Immature natural killer cell (primary cell): ENCODE measurements around the gene TDRKH. TPM values are rescaled to one million over a fixed set of nuclear protein-coding genes. Genes with fewer than 3 reads are reported as not detected.
"Not testable (repeated sequence)": the region's sequence is repeated elsewhere in the genome, so short reads cannot be mapped to it uniquely, and the experiment has no call there.

Source experiments
- DNase-seq, 3 donors: peaks; one replicate each; pipeline ENCODE4 v3.0.0; 2022; ENCODE audit warnings: mixed read lengths in 1 of 3
- H3K27ac Mint-ChIP-seq, 6 donors: one replicate each; pipeline ENCODE4 v1.8.0; 2020; ENCODE audit warnings: mixed read lengths in 6 of 6, mild to moderate bottlenecking in 5 of 6, inconsistent platforms in 4 of 6, moderate library complexity in 3 of 6
- H3K27me3 Mint-ChIP-seq, 3 donors: one replicate each; pipeline ENCODE4 v1.8.0; 2020 to 2021; ENCODE audit warnings: low read depth in 3 of 3, mild to moderate bottlenecking in 3 of 3, mixed read lengths in 3 of 3, moderate library complexity in 3 of 3, inconsistent platforms in 1 of 3
- H3K36me3 Mint-ChIP-seq, 3 donors: one replicate each; pipeline ENCODE4 v1.8.0; 2020; ENCODE audit warnings: mixed read lengths in 3 of 3, inconsistent platforms in 2 of 3, mild to moderate bottlenecking in 2 of 3
- H3K4me1 Mint-ChIP-seq, 2 donors: one replicate each; pipeline ENCODE4 v1.8.0; 2020; ENCODE audit warnings: inconsistent platforms in 2 of 2, mild to moderate bottlenecking in 2 of 2, mixed read lengths in 2 of 2, moderate library complexity in 1 of 2
- H3K4me3 Mint-ChIP-seq, 5 donors: one replicate each; pipeline ENCODE4 v1.8.0; 2020; ENCODE audit warnings: mild to moderate bottlenecking in 5 of 5, mixed read lengths in 5 of 5, inconsistent platforms in 3 of 5, moderate library complexity in 3 of 5
- H3K9me3 Mint-ChIP-seq, 6 donors: one replicate each; pipeline ENCODE4 v1.8.0; 2020; ENCODE audit warnings: mild to moderate bottlenecking in 6 of 6, mixed read lengths in 6 of 6, inconsistent platforms in 4 of 6, moderate library complexity in 3 of 6
- polyA plus RNA-seq, 3 donors: library from polyadenylated mRNA; unstranded; fragments of 300-500 nt; fragmentation: Illumina TruSeq; gene quantifications; one replicate each; pipeline ENCODE4 v1.2.3, GENCODE V29; 2021

Gene TDRKH
- polyA plus RNA-seq, 3 donors from 2014 or later = 12.0 to 16.1 (median 16.0) TPM

- H3K9me3 Mint-ChIP-seq = no peaks in the 10 kb centered on the region
- H3K36me3 Mint-ChIP-seq = peaks cover 30 to 49% (median 32%) of the 10 kb centered on the region in 3 donors
- no peak for DNase-seq
- H3K4me1 Mint-ChIP-seq = no peaks in the 10 kb centered on the region
- peaks cover 0 to 3% (median 0%) of the 10 kb centered on the region in 3 donors for H3K27me3 Mint-ChIP-seq
- no peak overlapping the region for H3K27ac Mint-ChIP-seq
- no peak overlapping the region for H3K4me3 Mint-ChIP-seq
Observed at GRCh38 chr1:151779852-151780251, 10.4 kb downstream of the TDRKH start.

- H3K4me3 Mint-ChIP-seq = no peak overlapping the region
- H3K9me3 Mint-ChIP-seq = no peaks in the 10 kb centered on the region
- H3K27me3 Mint-ChIP-seq = peaks cover 0 to 5% (median 0%) of the 10 kb centered on the region in 3 donors
- H3K36me3 Mint-ChIP-seq = peaks cover 40 to 59% (median 40%) of the 10 kb centered on the region in 3 donors
- H3K27ac Mint-ChIP-seq = no peak overlapping the region
- no peaks in the 10 kb centered on the region for H3K4me1 Mint-ChIP-seq
- DNase-seq = no peak
Observed at GRCh38 chr1:151777317-151777716, 13.0 kb downstream of the TDRKH start.

- DNase-seq = no peak
- Mint-ChIP-seq H3K9me3 (no peaks in the 10 kb centered on the region), H3K4me1 (no peaks in the 10 kb centered on the region), H3K4me3 (no peak overlapping the region), H3K36me3 (peaks cover 40 to 55% (median 40%) of the 10 kb centered on the region in 3 donors), H3K27me3 (peaks cover 0 to 5% (median 0%) of the 10 kb centered on the region in 3 donors), H3K27ac (no peak overlapping the region)
Observed at GRCh38 chr1:151776665-151777062, 13.6 kb downstream of the TDRKH start.

DNA sequence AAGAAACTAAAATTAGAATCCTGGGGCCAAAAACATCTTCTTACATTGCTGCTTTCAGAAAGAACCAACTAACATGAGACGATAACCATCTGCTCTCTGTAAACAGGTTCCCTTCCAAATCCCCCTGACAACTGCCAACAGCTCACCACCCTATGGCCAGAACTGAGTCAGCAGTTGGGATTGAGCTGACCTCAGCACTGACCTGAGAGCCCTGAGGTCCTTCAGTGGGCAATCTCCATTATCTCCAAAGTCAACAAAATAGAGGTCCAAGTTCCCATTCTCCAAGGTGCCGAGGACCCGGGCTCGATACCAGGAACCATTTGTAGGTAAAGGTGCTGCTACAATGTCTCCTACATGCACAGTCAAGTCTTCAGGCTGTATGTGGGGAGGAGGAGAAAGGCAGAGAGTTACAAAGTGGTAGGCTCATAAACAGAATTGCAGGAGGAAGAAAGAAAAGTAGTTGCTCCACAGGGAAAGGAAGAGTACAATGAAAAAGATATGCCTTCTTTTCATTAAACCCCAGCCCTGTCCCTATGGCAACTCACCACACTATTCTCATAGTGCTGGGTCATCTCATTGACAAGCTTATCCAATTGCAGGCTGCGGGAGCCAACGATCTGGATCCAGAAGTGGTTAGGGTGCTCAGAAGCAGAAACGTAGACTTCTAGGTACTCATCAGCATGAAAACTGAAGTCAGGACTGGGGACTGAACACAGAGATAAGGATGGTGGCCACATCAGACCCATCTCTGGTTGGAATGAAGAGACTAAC lies 14.2 kb downstream of the TDRKH start:
- Mint-ChIP-seq H3K9me3 (no peaks in the 10 kb centered on the region), H3K27me3 (peaks cover 0 to 2% (median 0%) of the 10 kb centered on the region in 3 donors), H3K27ac (no peak overlapping the region), H3K4me3 (no peak overlapping the region), H3K4me1 (no peaks in the 10 kb centered on the region), H3K36me3 (peaks cover 36 to 50% (median 36%) of the 10 kb centered on the region in 3 donors)
- DNase-seq = no peak

DNA sequence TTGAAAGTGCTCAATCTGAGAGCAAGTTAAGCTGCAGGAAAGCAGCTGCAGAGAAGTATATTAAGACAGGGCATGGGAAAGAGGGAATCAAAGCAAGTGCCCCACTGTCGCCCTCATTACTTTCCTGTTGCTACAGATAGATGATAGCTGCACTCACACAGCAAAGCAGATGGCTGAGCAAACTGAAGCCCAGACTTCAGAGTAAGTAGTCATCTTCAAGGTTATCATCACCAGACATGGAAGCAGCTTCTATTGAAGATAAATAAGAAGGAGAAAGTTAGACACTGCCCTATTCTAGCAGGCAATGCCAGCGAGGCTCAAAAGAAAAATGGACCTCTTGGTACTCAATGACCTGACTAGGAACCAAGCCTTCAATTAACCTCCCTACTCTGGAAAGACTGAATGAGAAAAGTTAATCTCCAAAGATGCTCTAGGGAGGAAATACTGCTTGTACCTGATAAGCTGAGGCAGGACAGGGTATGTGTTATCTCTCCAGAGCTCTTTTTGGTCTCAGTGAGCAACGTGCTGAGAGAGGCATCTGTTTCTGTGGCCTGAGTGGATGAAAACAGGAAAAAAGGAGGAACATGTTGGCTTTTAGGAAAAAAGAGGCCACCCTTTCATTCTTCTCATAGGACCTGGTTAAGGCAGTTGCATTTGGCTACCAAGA lies 15.9 kb downstream of the TDRKH start:
- Mint-ChIP-seq H3K4me1 (no peaks in the 10 kb centered on the region), H3K4me3 (no peak overlapping the region), H3K9me3 (no peaks in the 10 kb centered on the region), H3K36me3 (peaks cover 29 to 41% (median 36%) of the 10 kb centered on the region in 3 donors), H3K27me3 (peaks cover 0 to 2% (median 0%) of the 10 kb centered on the region in 3 donors), H3K27ac (no peak overlapping the region)
- no peak for DNase-seq

GRCh38 chr1:151773702-151774101 lies 16.6 kb downstream of the TDRKH start:
- no peak for DNase-seq
- H3K27ac Mint-ChIP-seq = no peak overlapping the region
- H3K27me3 Mint-ChIP-seq = peaks cover 0 to 2% (median 0%) of the 10 kb centered on the region in 3 donors
- H3K36me3 Mint-ChIP-seq = peaks cover 29 to 34% (median 30%) of the 10 kb centered on the region in 3 donors
- no peak overlapping the region for H3K4me3 Mint-ChIP-seq
- no peaks in the 10 kb centered on the region for H3K9me3 Mint-ChIP-seq
- no peaks in the 10 kb centered on the region for H3K4me1 Mint-ChIP-seq

- not testable (repeated sequence) for H3K27me3 Mint-ChIP-seq, H3K27ac Mint-ChIP-seq, DNase-seq, H3K4me3 Mint-ChIP-seq, H3K36me3 Mint-ChIP-seq, H3K9me3 Mint-ChIP-seq, H3K4me1 Mint-ChIP-seq
Observed at GRCh38 chr1:151769270-151769669, 21.0 kb downstream of the TDRKH start.

GRCh38 chr1:151768351-151769066 lies 21.8 kb downstream of the TDRKH start:
- peaks cover 9 to 12% of the 10 kb centered on the region in 2 donors for H3K4me1 Mint-ChIP-seq
- H3K4me3 Mint-ChIP-seq, H3K9me3 Mint-ChIP-seq, H3K36me3 Mint-ChIP-seq, DNase-seq, H3K27me3 Mint-ChIP-seq, H3K27ac Mint-ChIP-seq: not testable (repeated sequence)

DNA sequence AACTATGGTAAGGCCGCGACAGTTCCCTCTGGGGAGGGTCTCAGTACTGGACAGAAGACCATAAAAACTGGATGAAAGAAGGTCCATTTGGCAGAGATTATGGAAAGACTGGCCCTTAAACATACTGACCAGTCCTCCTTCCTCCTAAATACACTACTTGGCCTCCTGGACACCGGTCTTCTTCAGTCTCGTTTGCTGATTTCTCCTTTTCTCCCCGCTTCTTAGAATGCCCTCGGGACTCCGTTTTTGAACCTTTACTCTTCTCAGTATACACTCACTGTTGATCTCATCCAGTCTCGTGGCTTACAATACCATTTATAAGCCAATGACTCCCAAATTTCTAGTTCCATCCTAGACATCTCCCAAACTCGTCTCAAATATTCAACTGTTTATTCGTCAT lies 26.3 kb downstream of the TDRKH start:
- no peaks in the 10 kb centered on the region for H3K9me3 Mint-ChIP-seq
- peaks cover 12 to 17% (median 16%) of the 10 kb centered on the region in 3 donors for H3K36me3 Mint-ChIP-seq
- H3K27me3 Mint-ChIP-seq = peaks cover 0 to 6% (median 0%) of the 10 kb centered on the region in 3 donors
- DNase-seq = no peak
- H3K4me1 Mint-ChIP-seq = peaks cover 22 to 38% of the 10 kb centered on the region in 2 donors
- peak overlapping the region; percentile 84 to 98 (median 98) for H3K27ac Mint-ChIP-seq
- peak overlapping the region; percentile 91 to 97 (median 94) for H3K4me3 Mint-ChIP-seq

- DNase-seq = peak; percentile 78 to 80 (median 78)
- Mint-ChIP-seq H3K27me3 (peaks cover 0 to 6% (median 0%) of the 10 kb centered on the region in 3 donors), H3K36me3 (peaks cover 12 to 17% (median 16%) of the 10 kb centered on the region in 3 donors), H3K4me3 (peak within 1 kb of the TSS; percentile 91 to 97 (median 94)), H3K9me3 (no peaks in the 10 kb centered on the region), H3K27ac (peak within 1 kb of the TSS; percentile 84 to 98 (median 98)), H3K4me1 (peaks cover 22 to 38% of the 10 kb centered on the region in 2 donors)
Observed at GRCh38 chr1:151762941-151763921, 27.1 kb downstream of the TDRKH start, which contains the start of gene MRPL9. Gene MRPL9, minus strand, starts transcription at chr1:151763496. Its CDS starts 17 bp downstream, at chr1:151763479.

DNA sequence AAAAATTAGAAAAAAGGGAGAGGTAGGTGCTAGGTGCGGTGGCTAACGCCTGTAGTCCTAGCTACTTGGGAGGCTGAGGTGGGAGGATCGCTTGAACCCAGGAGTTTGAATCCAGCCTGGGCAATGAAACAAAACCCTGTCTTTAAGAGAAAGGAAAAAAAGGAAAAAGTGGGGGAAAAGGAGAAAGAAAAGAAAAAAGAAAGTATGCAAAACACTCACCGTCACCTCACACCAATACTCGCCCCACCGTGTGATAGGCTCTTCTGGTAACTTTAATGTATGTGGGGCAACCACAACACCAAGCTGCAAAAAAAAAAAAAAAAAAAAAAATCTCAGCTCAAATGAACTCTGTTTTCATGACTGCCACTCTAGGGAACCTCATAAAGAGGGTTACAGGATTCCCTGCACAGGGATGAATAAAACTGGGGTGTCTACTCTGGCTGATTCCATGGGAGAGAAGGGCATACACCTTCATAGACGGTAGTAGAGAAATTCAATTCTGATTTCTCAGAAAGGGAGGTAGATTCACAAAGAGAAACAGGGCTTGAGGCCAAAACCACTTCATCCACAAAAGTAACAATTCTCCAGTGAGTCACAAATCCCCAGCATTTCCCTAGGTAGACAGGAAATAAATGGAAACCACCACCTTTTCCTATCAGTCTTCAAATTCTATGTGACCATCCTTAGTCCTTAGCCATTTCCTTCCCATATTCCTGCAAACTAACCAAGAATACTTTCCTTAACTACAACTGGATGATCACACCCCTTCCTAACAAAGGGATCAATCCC lies 29.5 kb downstream of the TDRKH start:
- peak overlapping the region; percentile 10 to 47 (median 38) for H3K4me3 Mint-ChIP-seq
- no peaks in the 10 kb centered on the region for H3K9me3 Mint-ChIP-seq
- peaks cover 39 to 53% of the 10 kb centered on the region in 2 donors for H3K4me1 Mint-ChIP-seq
- H3K27ac Mint-ChIP-seq = peak overlapping the region in 4 of 6 donors; percentile 57 to 75 (median 68)
- H3K27me3 Mint-ChIP-seq = peaks cover 0 to 6% (median 0%) of the 10 kb centered on the region in 3 donors
- H3K36me3 Mint-ChIP-seq = peaks cover 12 to 22% (median 16%) of the 10 kb centered on the region in 3 donors
- no peak for DNase-seq

DNA sequence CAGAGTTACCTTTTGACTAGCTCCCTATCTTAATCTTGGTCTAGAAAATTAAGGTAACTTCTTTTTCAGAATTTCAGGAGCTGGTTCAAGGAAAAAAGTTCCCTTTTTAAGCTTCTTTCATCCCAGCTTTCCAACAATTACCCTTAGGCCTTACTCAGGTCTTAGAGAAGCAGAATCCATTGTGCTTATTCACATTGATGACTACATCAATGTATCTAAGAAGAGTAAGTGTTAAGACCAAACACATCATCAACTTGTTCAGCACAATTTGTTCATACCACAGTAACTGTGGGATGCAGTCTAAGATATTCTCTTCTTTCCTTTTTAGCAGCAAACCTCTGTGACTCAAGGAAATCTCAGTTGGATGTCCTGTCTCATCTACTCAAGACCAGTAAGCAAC lies 31.1 kb downstream of the TDRKH start:
- Mint-ChIP-seq H3K27ac (no peak overlapping the region), H3K4me3 (no peak overlapping the region), H3K27me3 (peaks cover 0 to 6% (median 0%) of the 10 kb centered on the region in 3 donors), H3K9me3 (no peaks in the 10 kb centered on the region), H3K36me3 (peaks cover 12 to 22% (median 20%) of the 10 kb centered on the region in 3 donors), H3K4me1 (peaks cover 43 to 57% of the 10 kb centered on the region in 2 donors)
- DNase-seq = no peak
